8988T (cell line): ENCODE data around the gene SLC5A3.

Source experiments
- DNase-seq: peaks from one replicate; pipeline ENCODE4 v3.0.0; 2011

SLC5A3 gene

GRCh38 chr21:34105947-34106541, 32.7 kb downstream of the SLC5A3 start:
- DNase-seq, result no peak

- DNase-seq, result no peak
Observed at GRCh38 chr21:34107606-34108005, 34.2 kb downstream of the SLC5A3 start.

- DNase-seq, result no peak
Observed at GRCh38 chr21:34109075-34109474, 35.7 kb downstream of the SLC5A3 start.

GRCh38 chr21:34110594-34111202, 37.3 kb downstream of the SLC5A3 start:
- no peak for DNase-seq

GRCh38 chr21:34112316-34113033, 39.1 kb downstream of the SLC5A3 start:
- DNase-seq, result no peak

GRCh38 chr21:34113842-34114241, 40.5 kb downstream of the SLC5A3 start:
- no peak for DNase-seq

GRCh38 chr21:34115160-34115559, 41.8 kb downstream of the SLC5A3 start:
- no peak for DNase-seq

- no peak for DNase-seq
Observed at GRCh38 chr21:34116569-34116968, 43.2 kb downstream of the SLC5A3 start.

- no peak for DNase-seq
Observed at GRCh38 chr21:34120867-34121266, 47.5 kb downstream of the SLC5A3 start.

- no peak for DNase-seq
Observed at GRCh38 chr21:34122047-34122446, 48.7 kb downstream of the SLC5A3 start.
